DOHH2 (cell line): ENCODE data around the gene SAP30L.

ENCODE experiments used
- H3F3A ChIP-seq: fragments of 200-600 bp; sonication (generic), shearing (Covaris generic); 2 replicates; pipeline ENCODE4 v1.6.0; 2016; ENCODE audit warnings: antibody characterized with exemption, mild to moderate bottlenecking; ENCODE audit not compliant: control insufficient read depth, insufficient read depth
- H3K27ac ChIP-seq: fragments of 200-600 bp; sonication (generic); 2 replicates; pipeline ENCODE4 v1.5.1; 2014; ENCODE audit warnings: low read depth, mild to moderate bottlenecking, low read length, moderate library complexity
- H3K27me3 ChIP-seq: fragments of 200-600 bp; sonication (generic); 2 replicates; pipeline ENCODE4 v1.6.1; 2014; ENCODE audit warnings: mild to moderate bottlenecking, low read length, mixed read lengths; ENCODE audit not compliant: control insufficient read depth
- H3K36me3 ChIP-seq: fragments of 200-600 bp; sonication (generic); 2 replicates; pipeline ENCODE4 v1.6.1; 2014; ENCODE audit warnings: mild to moderate bottlenecking, low read length, moderate library complexity, mixed read lengths; ENCODE audit not compliant: control insufficient read depth
- H3K4me1 ChIP-seq: fragments of 200-600 bp; sonication (generic); 2 replicates; pipeline ENCODE4 v1.6.1; 2014; ENCODE audit warnings: mild to moderate bottlenecking, low read length, mixed read lengths; ENCODE audit not compliant: control insufficient read depth
- H3K4me2 ChIP-seq: fragments of 200-600 bp; sonication (generic); 2 replicates; pipeline ENCODE4 v1.6.0; 2014; ENCODE audit warnings: mild to moderate bottlenecking, low read length, moderate library complexity
- H3K4me3 ChIP-seq: fragments of 200-600 bp; sonication (generic); 2 replicates; pipeline ENCODE4 v1.5.1; 2014; ENCODE audit warnings: mild to moderate bottlenecking, low read length, mixed read lengths
- H3K79me2 ChIP-seq: fragments of 200-600 bp; sonication (generic); 2 replicates; pipeline ENCODE4 v1.6.1; 2014; ENCODE audit warnings: mild to moderate bottlenecking, low read length, mixed read lengths; ENCODE audit not compliant: control insufficient read depth
- H3K9me2 ChIP-seq: fragments of 200-600 bp; sonication (generic); replicated peaks from 2 replicates; pipeline ENCODE4 v1.6.1; 2014; ENCODE audit warnings: mild to moderate bottlenecking, low read length, mixed read lengths; ENCODE audit not compliant: control insufficient read depth
- H3K9me3 ChIP-seq: fragments of 200-600 bp; sonication (generic); 2 replicates; pipeline ENCODE4 v1.6.1; 2014; ENCODE audit warnings: antibody characterized with exemption, low read length, mixed read lengths; ENCODE audit not compliant: control insufficient read depth, insufficient read depth
- H4K20me1 ChIP-seq: fragments of 200-600 bp; sonication (generic); 2 replicates; pipeline ENCODE4 v1.6.0; 2014; ENCODE audit warnings: low read depth, mild to moderate bottlenecking, antibody characterized with exemption, low read length, moderate library complexity; ENCODE audit not compliant: control insufficient read depth, insufficient read depth
- CTCF ChIP-seq: fragments of 200-600 bp; sonication (generic); IDR thresholded peaks from one replicate; pipeline ENCODE4 v1.5.1; 2014; ENCODE audit warnings: antibody characterized with exemption, mild to moderate bottlenecking, low read depth, low read length; ENCODE audit not compliant: poor library complexity, severe bottlenecking
- EZH2phosphoT487 ChIP-seq: fragments of 200-600 bp; sonication (generic); IDR thresholded peaks from 2 replicates; pipeline ENCODE4 v1.6.1; 2017; ENCODE audit warnings: borderline replicate concordance, mild to moderate bottlenecking, antibody characterized with exemption, low read length, moderate library complexity, mixed read lengths

The SAP30L gene

GRCh38 chr5:154445422-154446194 is at the start of gene SAP30L:
Gene SAP30L, plus strand, starts transcription at chr5:154445997. Its CDS starts 608 bp downstream, at chr5:154446605.
- no peaks in the 10 kb centered on the region for H3K27me3 ChIP-seq
- peak within 1 kb of the TSS; percentile 100 for H3K4me3 ChIP-seq
- TF ChIP-seq CTCF: no peak
- TF ChIP-seq EZH2phosphoT487: no peak
- H3K9me2 ChIP-seq: no peaks in the 10 kb centered on the region
- H3K27ac ChIP-seq: peak within 1 kb of the TSS; percentile 45
- H3K9me3 ChIP-seq: no peaks in the 10 kb centered on the region
- peaks cover 62% of the 10 kb centered on the region for H3K79me2 ChIP-seq
- H4K20me1 ChIP-seq: peaks cover 19% of the 10 kb centered on the region
- H3F3A ChIP-seq: no peaks in the 10 kb centered on the region
- peak within 1 kb of the TSS; percentile 94 for H3K4me2 ChIP-seq
- peaks cover 39% of the 10 kb centered on the region for H3K36me3 ChIP-seq
- H3K4me1 ChIP-seq: peaks cover 38% of the 10 kb centered on the region

GRCh38 chr5:154396128-154396527 is 49.7 kb upstream of the SAP30L start:
- Histone ChIP-seq H4K20me1 (no peaks in the 10 kb centered on the region), H3K27me3 (no peaks in the 10 kb centered on the region), H3K4me3 (no peak overlapping the region), H3K27ac (no peak overlapping the region), H3K4me1 (no peaks in the 10 kb centered on the region), H3K4me2 (no peak overlapping the region), H3K79me2 (no peaks in the 10 kb centered on the region), H3K36me3 (no peaks in the 10 kb centered on the region), H3K9me2 (no peaks in the 10 kb centered on the region), H3F3A (no peaks in the 10 kb centered on the region), H3K9me3 (no peaks in the 10 kb centered on the region)
- TF ChIP-seq EZH2phosphoT487: no peak
- TF ChIP-seq CTCF: no peak

GRCh38 chr5:154397652-154398406 is 48.0 kb upstream of the SAP30L start:
- H3K4me2 ChIP-seq: no peak overlapping the region

More at GRCh38 chr5:154397652-154398406, 48.0 kb upstream of the SAP30L start:
- H3K9me3 ChIP-seq: no peaks in the 10 kb centered on the region
- H3K27ac ChIP-seq: no peak overlapping the region
- H3F3A ChIP-seq: no peaks in the 10 kb centered on the region
- no peaks in the 10 kb centered on the region for H4K20me1 ChIP-seq
- no peaks in the 10 kb centered on the region for H3K4me1 ChIP-seq
- TF ChIP-seq EZH2phosphoT487 (no peak), CTCF (no peak)
- H3K36me3 ChIP-seq: no peaks in the 10 kb centered on the region
- H3K9me2 ChIP-seq: no peaks in the 10 kb centered on the region
- no peak overlapping the region for H3K4me3 ChIP-seq
- H3K27me3 ChIP-seq: no peaks in the 10 kb centered on the region
- H3K79me2 ChIP-seq: no peaks in the 10 kb centered on the region
